GM19099 (cell line): ENCODE results near the gene BCL2L15.

Experiments used
- POLR2A ChIP-seq: IDR thresholded peaks from 3 replicates; pipeline ENCODE4 v1.6.1; 2011; ENCODE audit warnings: low read depth; ENCODE audit not compliant: insufficient read length; ENCODE audit errors: extremely low read depth

BCL2L15 gene

GRCh38 chr1:113917400-113918082 lies 30.2 kb upstream of the BCL2L15 start:
- no peak for TF ChIP-seq POLR2A

GRCh38 chr1:113916974-113917373 lies 29.6 kb upstream of the BCL2L15 start:
- no peak for TF ChIP-seq POLR2A

GRCh38 chr1:113913887-113914664 lies 26.7 kb upstream of the BCL2L15 start:
- no peak for TF ChIP-seq POLR2A

- TF ChIP-seq POLR2A = no peak
Observed at GRCh38 chr1:113913312-113913668, 25.9 kb upstream of the BCL2L15 start.

DNA sequence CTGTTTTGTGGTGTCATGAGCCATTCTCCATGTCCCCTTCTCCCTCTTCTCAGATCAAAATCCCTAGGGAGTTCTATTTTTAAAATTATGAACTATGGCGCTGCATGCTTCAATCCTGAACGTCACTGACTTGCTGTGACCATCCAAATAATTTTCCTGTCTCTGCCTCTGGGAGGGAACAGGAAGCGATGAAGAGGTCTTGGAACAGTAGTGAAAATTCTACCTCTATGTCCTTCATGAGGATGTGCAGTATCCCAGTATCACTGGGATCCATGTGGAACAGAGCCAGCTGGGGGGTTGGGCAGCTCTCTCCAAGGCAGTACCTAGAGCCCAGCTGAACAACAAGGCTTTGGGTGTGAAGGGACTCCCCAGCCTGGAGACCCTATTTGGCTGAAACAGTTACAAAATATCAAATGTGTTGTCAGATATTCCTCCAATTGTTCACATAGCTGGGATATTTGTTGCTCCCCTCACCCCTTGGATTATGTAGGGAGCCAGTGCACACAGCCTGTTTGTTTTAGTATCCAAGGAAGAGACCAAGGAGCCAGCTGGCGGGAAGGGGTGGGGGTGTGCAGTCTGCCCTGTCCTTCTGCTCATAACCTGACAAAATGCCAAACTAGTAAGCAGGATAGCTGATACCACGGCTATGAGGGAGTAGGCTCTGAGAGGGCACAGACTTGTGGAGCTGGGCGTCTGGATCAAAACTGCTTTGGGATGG lies 25.4 kb upstream of the BCL2L15 start:
- TF ChIP-seq POLR2A = no peak

DNA sequence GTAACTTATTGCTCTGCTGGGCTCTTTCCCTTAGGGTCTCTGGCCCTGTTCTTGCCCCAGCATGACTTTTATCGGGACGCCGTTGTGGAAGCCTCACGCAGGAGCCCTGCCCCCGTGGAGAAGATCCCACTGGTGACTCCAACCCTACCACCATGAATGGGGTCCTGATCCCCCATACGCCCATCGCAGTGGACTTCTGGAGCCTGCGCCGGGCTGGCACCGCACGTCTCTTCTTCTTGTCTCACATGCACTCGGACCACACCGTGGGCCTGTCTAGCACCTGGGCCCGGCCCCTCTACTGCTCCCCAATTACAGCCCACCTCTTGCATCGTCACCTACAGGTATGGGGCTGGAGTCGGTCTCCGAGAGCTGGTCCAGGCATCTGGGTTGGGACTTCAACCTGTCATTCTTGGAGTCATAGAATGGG lies 18.1 kb upstream of the BCL2L15 start:
- no peak for TF ChIP-seq POLR2A

DNA sequence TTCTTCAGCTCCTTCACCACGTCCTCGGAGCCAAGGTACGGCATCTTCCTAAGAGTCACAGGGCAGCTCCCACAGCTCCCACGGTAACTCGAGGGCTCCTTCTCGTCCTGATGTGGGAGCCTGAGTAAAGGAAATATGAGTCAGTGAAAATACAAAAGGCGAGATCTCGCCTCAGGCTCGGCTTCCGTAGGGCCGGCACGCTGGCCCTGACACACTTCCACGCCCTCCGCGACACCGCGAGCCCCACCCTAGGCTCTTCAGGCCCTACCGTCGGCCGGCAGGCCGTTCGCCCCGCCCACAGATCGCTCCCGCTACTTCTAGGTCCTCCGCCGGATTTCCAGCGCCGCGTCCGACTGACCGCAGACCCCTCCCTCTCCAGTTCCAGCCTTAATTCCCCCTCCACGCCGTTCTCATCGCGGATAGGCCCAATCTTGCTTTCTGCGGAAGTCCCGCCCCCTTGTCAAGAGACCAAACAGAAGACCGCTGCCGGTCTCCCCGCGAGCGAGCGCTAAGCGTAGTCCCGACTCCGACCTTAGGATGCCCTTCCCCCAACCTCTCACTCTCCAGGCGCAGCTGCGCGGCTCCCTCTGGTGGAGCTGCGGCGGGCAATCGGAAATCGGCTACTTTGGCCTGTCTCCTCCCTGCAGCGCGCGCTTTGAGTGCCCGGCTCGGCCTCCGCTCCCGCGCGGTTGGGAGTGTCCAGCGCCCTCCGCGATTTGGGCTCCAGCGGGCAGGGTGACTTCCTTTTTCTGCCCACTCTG lies 17.5 kb upstream of the BCL2L15 start, which contains the start of the genes AP4B1 and DCLRE1B:
Gene AP4B1, minus strand, starts transcription at position 126 of the 761 bp plus-strand sequence. Its CDS starts 82 bp downstream, at position 44.
Gene DCLRE1B, plus strand, starts transcription at position 653 of the 761 bp plus-strand sequence. CDS start 261 bp downstream, outside the sequence.
- peak; percentile 89 for TF ChIP-seq POLR2A

DNA sequence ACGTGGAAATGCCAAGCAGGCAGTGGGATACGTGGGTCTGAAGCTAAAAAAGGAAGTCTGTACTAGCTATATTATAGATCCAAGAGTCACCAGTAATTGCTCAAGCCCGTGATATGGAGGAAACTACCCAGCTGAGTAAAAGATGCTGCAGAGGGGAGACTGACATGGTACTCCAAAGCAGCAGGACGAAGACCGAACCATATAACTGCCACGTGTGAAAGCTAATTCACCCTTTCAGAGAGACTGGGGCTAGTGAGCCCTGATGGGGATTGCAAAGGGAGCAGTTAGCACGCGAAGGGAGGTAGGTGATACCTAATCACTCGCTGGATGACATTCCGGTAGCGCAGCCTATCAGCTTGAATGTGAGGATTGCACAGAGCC lies 16.9 kb upstream of the BCL2L15 start:
- TF ChIP-seq POLR2A = no peak

- TF ChIP-seq POLR2A = no peak
Observed at GRCh38 chr1:113903501-113904292, 16.3 kb upstream of the BCL2L15 start.

DNA sequence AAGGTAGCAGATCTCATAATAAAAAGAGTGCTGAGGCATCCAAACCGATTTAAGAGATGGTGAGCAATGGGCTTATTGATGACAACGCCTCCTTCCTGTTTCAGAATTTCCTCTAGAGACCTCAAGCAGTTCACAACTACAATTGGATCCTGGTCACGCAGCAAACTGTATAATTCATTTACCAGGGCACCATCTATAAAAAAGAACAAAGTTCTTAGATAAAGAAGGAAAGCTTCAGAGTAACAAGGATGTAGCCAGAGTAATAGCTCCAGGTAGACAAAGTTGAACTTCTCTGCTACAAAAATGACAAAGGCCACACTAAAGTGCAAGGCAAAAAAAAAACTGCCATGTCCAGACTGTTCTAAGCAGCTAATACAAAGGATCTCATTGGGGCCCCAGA lies 13.8 kb upstream of the BCL2L15 start:
- TF ChIP-seq POLR2A = no peak

DNA sequence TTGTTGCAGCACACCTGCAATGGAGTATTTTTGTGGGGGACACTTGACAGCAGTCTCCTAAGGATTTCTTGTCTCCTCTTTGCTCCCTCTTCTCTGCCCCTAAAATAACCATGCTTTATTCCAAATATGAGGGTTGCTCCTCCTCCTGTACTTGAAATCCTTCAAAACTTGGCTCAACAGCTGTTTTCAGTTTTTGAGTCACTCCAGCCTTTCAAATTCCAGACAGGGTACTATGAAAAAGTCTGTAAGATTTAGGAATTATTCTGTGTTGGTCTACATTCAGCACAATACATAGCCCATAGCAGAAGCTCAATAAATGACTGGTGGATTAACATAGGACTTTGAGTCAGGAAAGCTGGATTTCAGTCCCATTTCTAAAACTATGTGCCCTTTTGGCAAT lies 11.7 kb upstream of the BCL2L15 start:
- no peak for TF ChIP-seq POLR2A

GRCh38 chr1:113898241-113898814 lies 10.9 kb upstream of the BCL2L15 start:
- TF ChIP-seq POLR2A = no peak

GRCh38 chr1:113895961-113896360 lies 8.6 kb upstream of the BCL2L15 start:
- no peak for TF ChIP-seq POLR2A

- no peak for TF ChIP-seq POLR2A
Observed at GRCh38 chr1:113895098-113895497, 7.7 kb upstream of the BCL2L15 start.
